Measurements from ENCODE around the gene IMMP2L. TPM values are rescaled to one million over a fixed set of nuclear protein-coding genes. Genes with fewer than 3 reads are reported as not detected.

IMMP2L gene
- total and polyA plus RNA-seq, 2 donors (not counting 3 experiments of a cell fraction or from before 2014, with no cell fraction given) = 9.9 to 11.8 TPM

- H3K9ac ChIP-seq (replicated peaks; ENCODE audit: extremely low read depth, insufficient read depth, low read length) = no peak overlapping the region
- peak; percentile 68 for DNase-seq (ENCODE audit: low read depth, low spot score)
- no TSS peak for BruUV-seq (replicated peaks)
- intact Hi-C loops (cut with micrococcal nuclease) (no loop called here), dilution Hi-C loops (cut with MboI; ENCODE audit: extremely low pct_ligation_motif_present, low sequenced_read_pairs) (no loop called here)
- H3K4me2 ChIP-seq (ENCODE audit: insufficient read depth, low read length) = no peak overlapping the region
- H3K27ac ChIP-seq (ENCODE audit: insufficient read depth, low read depth, low read length) = no peak overlapping the region
- ChIA-PET POLR2A (no interaction called here), CTCF (interaction anchor here (0.7 to 1.5 kb wide), 4 partner anchors 14 to 291 kb away, joined by 3 to 6 read pairs (median 3); no protein-coding TSS in a partner anchor)
- no peak overlapping the region for H2AFZ ChIP-seq (ENCODE audit: low read depth, low read length)
- no peaks in the 10 kb centered on the region for H3K36me3 ChIP-seq (ENCODE audit: control insufficient read depth in 2 of 2, extremely low read depth in 1 of 2, insufficient read depth in 2 of 2, low read length in 2 of 2)
- TF ChIP-seq, protein P1, sequence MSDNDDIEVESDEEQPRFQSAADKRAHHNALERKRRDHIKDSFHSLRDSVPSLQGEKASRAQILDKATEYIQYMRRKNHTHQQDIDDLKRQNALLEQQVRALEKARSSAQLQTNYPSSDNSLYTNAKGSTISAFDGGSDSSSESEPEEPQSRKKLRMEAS (IDR thresholded peaks at IDR 0.05; ENCODE audit: insufficient read depth, insufficient read length) = no peak
- TF ChIP-seq JUN (IDR thresholded peaks at IDR 0.05; ENCODE audit: borderline replicate concordance, insufficient read depth, insufficient read length, low read depth) (no peak), FOS (IDR thresholded peaks at IDR 0.05; ENCODE audit: borderline replicate concordance, insufficient read depth, low read length) (no peak), MYC (IDR thresholded peaks at IDR 0.05; ENCODE audit: low read depth, low read length) (no peak), CTCF (IDR thresholded peaks at IDR 0.05; ENCODE audit: extremely low read depth in 1 of 2, insufficient read depth in 1 of 2, low read depth in 1 of 2, low read length in 2 of 2) (no peak), POLR2AphosphoS5 (IDR thresholded peaks at IDR 0.05; ENCODE audit: insufficient read depth, low read depth, low read length) (no peak), GATA2 (IDR thresholded peaks at IDR 0.05; ENCODE audit: insufficient read depth, insufficient read length, low read depth, low read length) (no peak), EZH2 (IDR thresholded peaks at IDR 0.05; ENCODE audit: borderline replicate concordance, low read depth, low read length, severe bottlenecking) (no peak), POLR2A (IDR thresholded peaks at IDR 0.05; ENCODE audit: low read depth, low read length) (no peak)
- H3K27me3 ChIP-seq (ENCODE audit: control insufficient read depth in 2 of 2, insufficient read depth in 2 of 2, low read length in 2 of 2) = no peaks in the 10 kb centered on the region
- peak; percentile 71 for FAIRE-seq
- H3K9me3 ChIP-seq (replicated peaks; ENCODE audit: control insufficient read depth, insufficient read depth, low read length) = no peaks in the 10 kb centered on the region
- H3K4me1 ChIP-seq (ENCODE audit: control insufficient read depth, extremely low read depth, insufficient read depth, low read length) = no peaks in the 10 kb centered on the region
- no peak overlapping the region for H3K4me3 ChIP-seq (replicated peaks in 1 of 3; ENCODE audit: insufficient read depth in 1 of 3, low read depth in 1 of 3, low read length in 3 of 3)
- no peaks in the 10 kb centered on the region for H3K9me1 ChIP-seq (replicated peaks; ENCODE audit: control insufficient read depth, extremely low read depth, insufficient read depth, low read length)
- no peaks in the 10 kb centered on the region for H3K79me2 ChIP-seq (ENCODE audit: control insufficient read depth, insufficient read depth, low read length)
- H4K20me1 ChIP-seq (replicated peaks; ENCODE audit: control insufficient read depth, extremely low read depth, insufficient read depth, low read length) = no peaks in the 10 kb centered on the region
Measured at GRCh38 chr7:111083413-111083812, 478.9 kb downstream of the IMMP2L start.
